H9 (cell line): ENCODE data around the gene SCCPDH. TPM values are rescaled to one million over a fixed set of nuclear protein-coding genes. Genes with fewer than 3 reads are reported as not detected.

Experiments used
- DNase-seq: peaks from one replicate; pipeline ENCODE4 v3.0.0-alpha.2; 2017
- H2AFZ ChIP-seq: one replicate; pipeline ENCODE4 v1.6.1; 2013; ENCODE audit warnings: mild to moderate bottlenecking, low read length, control low read depth, moderate library complexity
- H2AK5ac ChIP-seq: 2 replicates; pipeline ENCODE4 v1.6.1; 2013; ENCODE audit warnings: low read length, control low read depth, mixed read lengths; ENCODE audit not compliant: insufficient read length
- H2BK120ac ChIP-seq: one replicate; pipeline ENCODE4 v1.6.1; 2013; ENCODE audit warnings: low read depth, mild to moderate bottlenecking, low read length, control low read depth, inconsistent platforms; ENCODE audit not compliant: poor library complexity, severe bottlenecking
- H2BK12ac ChIP-seq: 2 replicates; pipeline ENCODE4 v1.6.1; 2013; ENCODE audit warnings: low read length, control low read depth, mixed read lengths, low read depth; ENCODE audit not compliant: insufficient read length
- H2BK15ac ChIP-seq: 2 replicates; pipeline ENCODE4 v1.6.1; 2013; ENCODE audit warnings: low read depth, low read length, control low read depth
- H2BK20ac ChIP-seq: one replicate; pipeline ENCODE4 v1.6.1; 2013; ENCODE audit warnings: low read depth, mild to moderate bottlenecking, low read length, control low read depth, inconsistent platforms; ENCODE audit not compliant: poor library complexity, severe bottlenecking
- H2BK5ac ChIP-seq: 2 replicates; pipeline ENCODE4 v1.6.1; 2013; ENCODE audit warnings: low read length, control low read depth, mixed read lengths; ENCODE audit not compliant: insufficient read length
- H3K14ac ChIP-seq: 2 replicates; pipeline ENCODE4 v1.6.1; 2013; ENCODE audit warnings: low read length, control low read depth; ENCODE audit not compliant: insufficient read depth
- H3K18ac ChIP-seq: 2 replicates; pipeline ENCODE4 v1.6.1; 2013; ENCODE audit warnings: low read depth, mild to moderate bottlenecking, mixed read lengths, low read length, control low read depth; ENCODE audit not compliant: insufficient read length
- H3K23ac ChIP-seq: 2 replicates; pipeline ENCODE4 v1.6.1; 2013; ENCODE audit warnings: low read length, control low read depth, mixed read lengths, low read depth; ENCODE audit not compliant: insufficient read length
- H3K23me2 ChIP-seq: 2 replicates; pipeline ENCODE4 v1.6.1; 2013; ENCODE audit warnings: low read depth, mild to moderate bottlenecking, mixed read lengths, low read length, control low read depth; ENCODE audit not compliant: insufficient read length, poor library complexity, severe bottlenecking
- H3K27ac ChIP-seq: 2 replicates; pipeline ENCODE4 v1.5.1; 2013; ENCODE audit warnings: low read length, control low read depth, mixed read lengths, low read depth; ENCODE audit not compliant: insufficient read length
- H3K27me3 ChIP-seq: 2 replicates; pipeline ENCODE4 v1.6.1; 2013; ENCODE audit warnings: low read length, control low read depth, inconsistent platforms; ENCODE audit not compliant: insufficient read depth
- H3K4ac ChIP-seq: 2 replicates; pipeline ENCODE4 v1.6.1; 2013; ENCODE audit warnings: low read depth, mild to moderate bottlenecking, control low read depth, inconsistent platforms, low read length, moderate library complexity
- H3K4me1 ChIP-seq: 2 replicates; pipeline ENCODE4 v1.6.1; 2013; ENCODE audit warnings: low read length, control low read depth, inconsistent platforms; ENCODE audit not compliant: insufficient read depth
- H3K4me2 ChIP-seq: 2 replicates; pipeline ENCODE4 v1.6.1; 2013; ENCODE audit warnings: low read length, control low read depth, mixed read lengths; ENCODE audit not compliant: insufficient read length, insufficient read depth
- H3K56ac ChIP-seq: 2 replicates; pipeline ENCODE4 v1.6.1; 2013; ENCODE audit warnings: low read depth, mild to moderate bottlenecking, mixed read lengths, low read length, control low read depth; ENCODE audit not compliant: insufficient read length
- H3K79me1 ChIP-seq: 2 replicates; pipeline ENCODE4 v1.6.1; 2013; ENCODE audit warnings: low read depth, mild to moderate bottlenecking, moderate library complexity, low read length, control low read depth, inconsistent platforms; ENCODE audit not compliant: insufficient read depth, poor library complexity, severe bottlenecking
- H3K79me2 ChIP-seq: 2 replicates; pipeline ENCODE4 v1.6.1; 2013; ENCODE audit warnings: low read length, control low read depth, inconsistent platforms; ENCODE audit not compliant: insufficient read depth
- H3K9ac ChIP-seq: 2 replicates; pipeline ENCODE4 v1.6.1; 2013; ENCODE audit warnings: low read length, control low read depth, mixed read lengths; ENCODE audit not compliant: insufficient read length; ENCODE audit errors: extremely low read depth
- H3K9me3 ChIP-seq: one replicate; pipeline ENCODE4 v1.6.1; 2013; ENCODE audit warnings: low read depth, low read length, inconsistent platforms; ENCODE audit not compliant: control insufficient read depth
- H3T11ph ChIP-seq: one replicate; pipeline ENCODE4 v1.6.1; 2013; ENCODE audit warnings: mild to moderate bottlenecking, low read length, control low read depth, inconsistent platforms
- H4K20me1 ChIP-seq: one replicate; pipeline ENCODE4 v1.6.1; 2013; ENCODE audit not compliant: control insufficient read depth, insufficient read length, insufficient read depth
- H4K5ac ChIP-seq: 2 replicates; pipeline ENCODE4 v1.6.1; 2013; ENCODE audit warnings: low read depth, mild to moderate bottlenecking, mixed read lengths, low read length, control low read depth; ENCODE audit not compliant: insufficient read length
- H4K8ac ChIP-seq: replicated peaks from 2 replicates; pipeline ENCODE4 v1.6.1; 2013; ENCODE audit warnings: low read length, control low read depth, mixed read lengths, low read depth; ENCODE audit not compliant: insufficient read length
- H4K91ac ChIP-seq: 2 replicates; pipeline ENCODE4 v1.6.1; 2013; ENCODE audit warnings: low read depth, mild to moderate bottlenecking, moderate library complexity, mixed read lengths, low read length, control low read depth; ENCODE audit not compliant: insufficient read length
- H3K27ac Mint-ChIP-seq, 3 experiments: 2 replicates in 2 of 3; 3 replicates in 1 of 3; pipeline ENCODE4 v1.8.0; 2020 to 2021; ENCODE audit warnings: mixed read lengths in 3 of 3, mild to moderate bottlenecking in 1 of 3, moderate library complexity in 1 of 3
- H3K27me3 Mint-ChIP-seq: 2 replicates; pipeline ENCODE4 v1.8.0; 2021; ENCODE audit warnings: low read depth, mild to moderate bottlenecking, moderate library complexity, mixed read lengths
- H3K36me3 Mint-ChIP-seq, 3 experiments: 2 replicates in 2 of 3; 3 replicates in 1 of 3; pipeline ENCODE4 v1.8.0; 2020 to 2021; ENCODE audit warnings: low read depth in 3 of 3, mixed read lengths in 3 of 3; ENCODE audit not compliant: insufficient read depth in 1 of 3
- H3K4me1 Mint-ChIP-seq, 2 experiments: 2 replicates each; pipeline ENCODE4 v1.8.0; 2020; ENCODE audit warnings: mixed read lengths in 2 of 2
- H3K4me3 Mint-ChIP-seq, 2 experiments: 2 replicates in 1 of 2; 3 replicates in 1 of 2; pipeline ENCODE4 v1.8.0; 2020 to 2021; ENCODE audit warnings: mild to moderate bottlenecking in 2 of 2, mixed read lengths in 2 of 2, moderate library complexity in 1 of 2
- H3K9me3 Mint-ChIP-seq, 2 experiments: 2 replicates in 1 of 2; 3 replicates in 1 of 2; pipeline ENCODE4 v1.8.0; 2020; ENCODE audit warnings: mild to moderate bottlenecking in 2 of 2, mixed read lengths in 2 of 2, moderate library complexity in 1 of 2
- WGBS: extraction: QIAGEN DNeasy Blood & Tissue Kit; methylation state at CpG from one replicate; pipeline ENCODE4 v1.1.7; 2013; ENCODE audit warnings: missing lambda C conversion rate, low lambda C conversion rate, mixed read lengths; ENCODE audit not compliant: insufficient read length; ENCODE audit errors: extremely low coverage; 5-methylcytosine and 5-hydroxymethylcytosine counted together
- total RNA-seq: library from RNA; stranded (reverse); gene quantifications from 2 replicates; pipeline ENCODE4 v1.2.1, GENCODE V29; 2021
- TF ChIP-seq, protein P1 (sequence below): fragments of 200-600 bp; sonication (generic); conservative IDR thresholded peaks from 3 replicates; pipeline ENCODE4 v1.8.0; 2021; ENCODE audit warnings: antibody characterized with exemption, mild to moderate bottlenecking

The SCCPDH gene
- total RNA-seq, 1 experiment from 2014 or later = 20.7 TPM

DNA sequence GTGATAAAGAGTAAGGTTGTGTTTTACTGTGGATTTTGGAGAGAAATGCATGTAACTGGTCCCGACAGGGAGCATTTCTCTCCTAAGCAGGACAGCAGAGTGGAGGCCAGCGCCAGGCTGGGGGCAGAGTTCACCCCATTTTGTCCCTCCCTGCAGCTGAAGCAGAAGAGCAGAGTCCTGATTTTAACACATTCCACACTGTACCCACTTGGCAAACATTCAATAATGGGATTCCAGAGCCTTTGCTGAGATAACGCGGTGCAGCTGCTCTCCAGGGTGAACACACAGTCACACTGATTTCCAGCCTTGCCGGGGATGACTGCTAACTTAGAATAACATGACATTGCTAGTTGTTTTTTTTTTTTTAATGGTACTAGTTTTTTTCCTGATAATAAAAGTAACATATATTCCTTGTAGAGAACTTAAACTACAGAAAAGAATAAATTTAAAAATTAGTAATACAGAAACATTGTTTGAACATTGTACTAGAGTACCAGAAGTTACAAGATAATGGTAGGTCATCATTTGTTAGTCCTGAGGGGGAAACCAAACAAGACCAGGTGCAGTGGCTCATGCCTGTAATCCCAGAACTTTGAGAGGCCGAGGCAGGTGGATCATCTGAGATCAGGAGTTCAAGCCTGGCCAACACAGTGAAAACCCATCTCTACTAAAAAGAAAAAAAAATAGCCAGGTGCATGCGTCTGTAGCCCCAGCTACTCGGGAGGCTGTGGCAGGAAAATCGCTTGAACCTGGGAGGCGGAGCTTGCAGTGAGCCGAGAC is 77.2 kb downstream of the SCCPDH start:
- H3K27ac Mint-ChIP-seq = no peak overlapping the region
- H2AK5ac ChIP-seq = no peak overlapping the region
- no peaks in the 10 kb centered on the region for H3K36me3 Mint-ChIP-seq

More for the DNA sequence above, 77.2 kb downstream of the SCCPDH start:
- Mint-ChIP-seq H3K4me3 (no peak overlapping the region), H3K9me3 (no peaks in the 10 kb centered on the region), H3K4me1 (peaks cover 7 to 8% of the 10 kb centered on the region in 2 experiments; a peak in 3 of 4 replicates), H3K27me3 (peaks cover 3% of the 10 kb centered on the region; the same call in 1 of the 2 replicates)
- Histone ChIP-seq H3K56ac (no peak overlapping the region), H3K4ac (no peak overlapping the region), H2BK20ac (no peak overlapping the region), H3K79me1 (no peaks in the 10 kb centered on the region), H3K14ac (no peak overlapping the region), H2BK15ac (no peak overlapping the region), H4K91ac (no peak overlapping the region), H3K9me3 (no peaks in the 10 kb centered on the region), H3K9ac (no peak overlapping the region), H4K5ac (no peak overlapping the region), H3K18ac (no peak overlapping the region), H2BK120ac (no peak overlapping the region), H2BK12ac (no peak overlapping the region), H3K23me2 (no peaks in the 10 kb centered on the region), H3K27me3 (no peaks in the 10 kb centered on the region), H4K8ac (no peak overlapping the region), H3K79me2 (no peaks in the 10 kb centered on the region), H3K27ac (no peak overlapping the region), H4K20me1 (no peaks in the 10 kb centered on the region), H3K23ac (no peak overlapping the region), H3K4me1 (no peaks in the 10 kb centered on the region), H2AFZ (no peak overlapping the region), H3T11ph (no peak overlapping the region), H3K4me2 (no peak overlapping the region), H2BK5ac (no peak overlapping the region)
- no peak for DNase-seq
- WGBS = no CpG with 5 or more reads among the region's 11 CpGs
- TF ChIP-seq, protein P1, sequence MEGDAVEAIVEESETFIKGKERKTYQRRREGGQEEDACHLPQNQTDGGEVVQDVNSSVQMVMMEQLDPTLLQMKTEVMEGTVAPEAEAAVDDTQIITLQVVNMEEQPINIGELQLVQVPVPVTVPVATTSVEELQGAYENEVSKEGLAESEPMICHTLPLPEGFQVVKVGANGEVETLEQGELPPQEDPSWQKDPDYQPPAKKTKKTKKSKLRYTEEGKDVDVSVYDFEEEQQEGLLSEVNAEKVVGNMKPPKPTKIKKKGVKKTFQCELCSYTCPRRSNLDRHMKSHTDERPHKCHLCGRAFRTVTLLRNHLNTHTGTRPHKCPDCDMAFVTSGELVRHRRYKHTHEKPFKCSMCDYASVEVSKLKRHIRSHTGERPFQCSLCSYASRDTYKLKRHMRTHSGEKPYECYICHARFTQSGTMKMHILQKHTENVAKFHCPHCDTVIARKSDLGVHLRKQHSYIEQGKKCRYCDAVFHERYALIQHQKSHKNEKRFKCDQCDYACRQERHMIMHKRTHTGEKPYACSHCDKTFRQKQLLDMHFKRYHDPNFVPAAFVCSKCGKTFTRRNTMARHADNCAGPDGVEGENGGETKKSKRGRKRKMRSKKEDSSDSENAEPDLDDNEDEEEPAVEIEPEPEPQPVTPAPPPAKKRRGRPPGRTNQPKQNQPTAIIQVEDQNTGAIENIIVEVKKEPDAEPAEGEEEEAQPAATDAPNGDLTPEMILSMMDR = no peak
